22Rv1 (cell line): ENCODE data around the gene HSPB7.
A peak's percentile ranks its signal among the peaks of the same experiment; 100 is the strongest.
"Not testable (repeated sequence)": the region's sequence is repeated elsewhere in the genome, so short reads cannot be mapped to it uniquely, and the experiment has no call there.

ENCODE experiments used
- H3K27ac ChIP-seq: fragments of 450-650 bp; 2 replicates; pipeline ENCODE4 v1.5.1; 2017
- ZFX ChIP-seq: fragments of 450-650 bp; IDR thresholded peaks from 2 replicates; pipeline ENCODE4 v1.6.1; 2017; ENCODE audit warnings: antibody characterized with exemption, borderline replicate concordance
- TF ChIP-seq, protein P1 (sequence below): fragments of 450-650 bp; IDR thresholded peaks from 2 replicates; pipeline ENCODE4 v1.5.1; 2017; ENCODE audit warnings: mild to moderate bottlenecking

The HSPB7 gene

DNA sequence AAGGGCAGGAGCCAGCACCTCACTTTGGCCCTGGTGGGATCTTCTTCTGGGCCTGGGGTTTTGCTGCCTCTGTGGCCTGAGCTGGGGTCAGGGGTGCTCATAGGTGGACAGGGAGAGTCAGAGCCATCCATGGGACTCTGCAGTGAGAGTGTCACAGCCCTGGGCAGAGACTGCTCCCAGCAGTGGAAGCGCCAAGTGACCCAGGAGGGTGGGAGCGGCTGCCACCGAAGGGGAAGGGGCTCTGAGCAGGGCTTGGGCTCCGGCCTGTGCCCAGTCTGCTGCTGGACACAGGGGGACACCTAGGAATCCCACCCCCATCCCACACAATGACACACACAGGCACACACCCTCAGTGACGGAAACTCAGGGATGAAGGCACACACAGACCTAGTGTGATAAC, 26.1 kb upstream of the HSPB7 start:
- no peak overlapping the region for H3K27ac ChIP-seq
- TF ChIP-seq ZFX: no peak
- TF ChIP-seq, protein P1, sequence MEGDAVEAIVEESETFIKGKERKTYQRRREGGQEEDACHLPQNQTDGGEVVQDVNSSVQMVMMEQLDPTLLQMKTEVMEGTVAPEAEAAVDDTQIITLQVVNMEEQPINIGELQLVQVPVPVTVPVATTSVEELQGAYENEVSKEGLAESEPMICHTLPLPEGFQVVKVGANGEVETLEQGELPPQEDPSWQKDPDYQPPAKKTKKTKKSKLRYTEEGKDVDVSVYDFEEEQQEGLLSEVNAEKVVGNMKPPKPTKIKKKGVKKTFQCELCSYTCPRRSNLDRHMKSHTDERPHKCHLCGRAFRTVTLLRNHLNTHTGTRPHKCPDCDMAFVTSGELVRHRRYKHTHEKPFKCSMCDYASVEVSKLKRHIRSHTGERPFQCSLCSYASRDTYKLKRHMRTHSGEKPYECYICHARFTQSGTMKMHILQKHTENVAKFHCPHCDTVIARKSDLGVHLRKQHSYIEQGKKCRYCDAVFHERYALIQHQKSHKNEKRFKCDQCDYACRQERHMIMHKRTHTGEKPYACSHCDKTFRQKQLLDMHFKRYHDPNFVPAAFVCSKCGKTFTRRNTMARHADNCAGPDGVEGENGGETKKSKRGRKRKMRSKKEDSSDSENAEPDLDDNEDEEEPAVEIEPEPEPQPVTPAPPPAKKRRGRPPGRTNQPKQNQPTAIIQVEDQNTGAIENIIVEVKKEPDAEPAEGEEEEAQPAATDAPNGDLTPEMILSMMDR: no peak

DNA sequence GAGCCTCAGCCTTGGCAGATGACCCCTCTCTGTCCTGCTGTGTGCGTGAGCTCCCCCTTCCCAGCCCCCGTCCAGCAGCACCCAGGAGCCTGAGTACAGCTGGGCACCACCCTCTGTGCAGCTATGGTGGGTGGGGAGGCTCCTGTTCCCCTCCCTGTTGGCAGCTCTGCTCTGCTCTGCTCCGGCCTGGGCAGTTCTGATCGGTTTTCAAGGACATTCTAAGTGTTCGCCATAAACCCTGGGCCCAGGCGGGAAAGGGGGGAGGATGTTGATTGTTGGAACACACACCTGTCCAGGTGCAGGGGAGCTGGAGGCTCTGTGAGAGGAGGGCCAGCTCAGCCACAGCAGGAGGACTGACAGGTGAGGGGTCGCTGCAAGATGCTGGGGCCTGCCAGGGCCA, 25.7 kb upstream of the HSPB7 start, which contains the start of gene CLCNKB:
Gene CLCNKB (plus strand): TSS at position 262 of the 400 bp plus-strand sequence. CDS start 711 bp downstream, outside the sequence.
- no peak within 1 kb of the TSS for H3K27ac ChIP-seq
- TF ChIP-seq, protein P1: no peak
- TF ChIP-seq ZFX: no peak

DNA sequence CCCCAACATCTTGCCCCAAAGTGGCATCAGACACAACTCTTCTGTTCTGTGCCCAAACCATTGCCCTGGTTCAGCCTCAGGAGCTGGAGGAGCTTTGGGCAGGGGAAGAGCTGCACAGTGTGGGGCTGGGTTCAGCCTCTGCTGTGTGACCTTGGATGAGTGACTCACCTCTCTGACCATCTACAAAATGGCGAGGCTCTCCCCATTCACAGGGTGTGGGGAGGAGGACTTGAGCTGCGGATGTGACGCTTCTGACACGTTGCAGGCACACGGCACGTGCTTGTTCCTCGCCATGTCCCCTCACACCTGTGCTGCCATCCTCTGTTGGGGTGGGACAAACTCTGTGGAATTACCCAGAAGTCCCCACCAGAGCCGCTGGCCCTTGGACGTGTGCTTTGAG, 24.8 kb upstream of the HSPB7 start:
- not testable (repeated sequence) for H3K27ac ChIP-seq

DNA sequence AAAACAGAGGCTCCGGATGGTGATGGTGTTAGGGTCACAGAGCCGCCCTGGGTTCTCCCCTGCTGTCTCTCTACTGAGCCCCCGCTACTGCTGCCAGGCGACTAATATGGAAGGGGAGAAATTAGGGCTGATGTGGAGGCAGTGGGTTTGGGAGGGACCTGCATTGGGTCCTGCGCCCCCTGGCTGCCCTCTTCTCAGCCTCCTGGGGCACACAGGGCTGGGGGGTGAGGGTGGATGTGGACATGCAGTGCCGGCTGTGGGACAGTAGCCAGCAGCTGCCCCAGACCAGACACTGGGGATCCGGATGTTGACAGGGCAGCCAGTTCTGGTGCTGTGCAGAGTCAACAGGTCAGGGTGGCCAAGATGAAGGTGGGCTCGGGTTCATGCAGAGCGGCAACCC, 24.3 kb upstream of the HSPB7 start:
- H3K27ac ChIP-seq: no peak overlapping the region
- TF ChIP-seq, protein P1: no peak
- TF ChIP-seq ZFX: no peak

DNA sequence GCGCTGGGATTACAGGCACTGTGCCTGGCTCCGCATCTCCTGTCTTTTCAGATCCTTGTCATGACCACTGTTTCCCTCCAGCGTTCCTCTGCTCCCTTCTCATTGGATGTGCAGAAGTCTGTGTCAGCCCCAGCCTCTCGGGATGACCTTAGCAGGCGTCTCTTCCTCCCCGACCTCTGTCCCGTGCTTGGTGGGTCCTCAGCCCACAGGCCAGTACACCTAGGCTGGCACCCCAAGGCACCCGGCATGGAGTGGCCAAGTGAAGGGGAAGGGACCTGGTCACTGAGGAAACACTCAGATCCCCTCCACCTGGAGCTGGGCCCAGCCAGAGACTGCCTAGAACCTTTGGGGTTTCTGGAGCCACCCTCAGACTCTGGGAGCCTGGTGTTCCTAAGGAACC, 23.4 kb upstream of the HSPB7 start:
- TF ChIP-seq, protein P1: no peak
- TF ChIP-seq ZFX: no peak

DNA sequence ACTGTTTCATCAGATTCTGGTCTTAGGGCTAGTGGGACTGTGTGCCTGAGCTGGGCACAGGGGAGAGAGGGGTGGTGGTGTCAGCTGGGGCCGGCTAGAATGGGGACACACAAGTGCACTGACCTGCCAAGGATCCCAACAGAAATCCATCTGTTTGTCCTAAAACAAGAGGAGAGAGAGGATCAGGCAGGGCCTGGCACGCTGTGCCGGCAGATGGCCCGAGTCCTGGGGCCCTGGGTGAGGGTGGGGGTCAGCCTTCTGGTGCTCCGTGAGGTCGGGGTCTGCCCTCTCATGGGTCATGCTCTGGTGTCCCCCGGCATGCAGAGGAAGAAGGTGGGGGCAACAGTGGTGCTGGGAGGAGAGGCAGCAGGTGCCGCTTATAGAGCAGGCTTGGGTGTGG, 22.0 kb upstream of the HSPB7 start:
- H3K27ac ChIP-seq: not testable (repeated sequence)

More for the DNA sequence above, 23.4 kb upstream of the HSPB7 start:
- no peak overlapping the region for H3K27ac ChIP-seq

DNA sequence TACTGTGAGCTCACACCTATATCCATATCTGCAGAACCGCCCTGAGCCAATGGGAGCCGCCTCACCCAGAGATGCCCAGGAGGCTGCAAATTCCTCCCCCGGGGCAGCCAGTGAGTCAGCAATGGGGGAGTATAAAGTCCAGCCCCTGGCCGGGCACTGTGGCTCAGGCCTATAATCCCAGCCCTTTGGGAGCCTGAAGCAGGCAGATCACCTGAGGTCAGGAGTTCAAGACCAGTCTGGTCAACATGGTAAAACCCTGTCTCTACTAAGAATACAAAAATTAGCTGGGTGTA, 20.7 kb upstream of the HSPB7 start:
- H3K27ac ChIP-seq: no peak overlapping the region
- no peak for TF ChIP-seq ZFX
- TF ChIP-seq, protein P1: no peak

DNA sequence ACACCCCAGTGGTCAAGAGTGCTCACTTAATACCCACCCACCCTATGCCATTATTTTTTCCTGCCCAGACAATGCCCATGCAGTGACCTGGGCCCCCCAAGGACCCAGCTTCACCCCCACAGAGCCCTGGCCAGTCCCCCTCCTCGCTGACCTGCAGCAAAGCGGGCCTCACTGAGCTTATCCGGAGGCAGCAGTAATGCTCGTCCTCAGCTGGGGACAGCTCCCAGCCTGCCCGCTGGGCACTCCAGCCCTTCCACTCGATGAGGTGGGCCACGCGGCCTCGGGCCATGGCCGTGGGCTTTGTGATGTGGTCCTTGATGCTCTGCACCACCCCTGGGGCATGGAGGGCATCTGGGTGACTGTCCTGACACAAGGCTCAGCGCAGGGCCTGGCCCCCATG, 18.6 kb upstream of the HSPB7 start:
- not testable (repeated sequence) for H3K27ac ChIP-seq

DNA sequence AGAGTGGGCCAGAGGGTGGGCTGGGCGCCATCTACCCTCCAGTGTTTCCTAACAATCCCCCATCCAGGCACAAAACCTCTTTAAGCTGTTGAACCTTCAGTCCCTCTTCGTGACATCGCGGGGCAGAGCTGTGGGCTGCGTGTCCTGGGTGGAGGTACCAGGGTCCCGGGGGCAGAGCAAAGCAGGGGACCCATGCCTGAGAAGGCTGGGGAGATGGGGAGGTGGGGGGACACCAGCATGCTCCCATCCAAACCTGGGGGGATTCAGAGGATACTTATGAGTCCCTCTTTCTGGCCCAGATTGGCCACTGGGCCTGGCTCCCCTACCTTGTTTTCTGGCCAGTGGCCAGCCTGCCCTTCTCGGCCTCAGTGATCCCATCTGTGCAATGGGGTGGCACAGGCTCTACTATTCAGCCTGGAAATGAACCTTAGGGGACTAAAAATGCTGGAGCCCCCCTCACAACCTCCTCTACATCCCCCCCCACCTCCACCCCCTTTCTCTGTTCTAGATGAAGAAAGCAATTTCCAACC, 15.3 kb upstream of the HSPB7 start:
- not testable (repeated sequence) for H3K27ac ChIP-seq
- TF ChIP-seq, protein P1: peak; percentile 33
